GF-D8 (cell line): ENCODE results near the gene PGK2.

Experiments used
- DNase-seq: peaks from one replicate; lab custom pipeline; 2025; lab: John Stamatoyannopoulos, UW

Gene PGK2

DNA sequence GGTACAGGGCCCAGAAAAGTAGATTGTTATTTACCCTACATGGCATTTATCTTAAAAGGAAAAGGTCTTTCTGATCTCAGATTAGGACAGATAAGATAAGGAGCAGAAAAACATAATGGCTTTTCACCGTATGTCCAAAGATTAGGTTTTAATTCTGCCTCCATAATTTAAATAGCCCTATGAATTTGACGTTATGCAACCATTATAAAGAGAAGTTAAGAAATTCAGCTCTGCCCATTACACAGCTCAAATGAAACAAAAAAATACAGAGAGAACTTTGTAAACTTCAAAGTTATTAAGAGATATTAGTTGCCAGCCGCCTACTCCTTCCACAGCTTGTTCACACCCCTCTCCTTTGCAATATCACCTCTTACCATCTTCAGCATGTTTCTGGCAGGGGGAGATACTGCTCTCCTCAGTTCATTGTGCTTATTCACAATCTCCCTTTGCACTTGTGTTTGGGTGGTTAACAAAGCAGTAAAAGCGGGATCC lies 51.0 kb downstream of the PGK2 start:
- DNase-seq = no peak
